Measurements from ENCODE around the gene CCNY. TPM values are rescaled to one million over a fixed set of nuclear protein-coding genes. Genes with fewer than 3 reads are reported as not detected.
A peak's percentile ranks its signal among the peaks of the same experiment; 100 is the strongest.

Gene CCNY
- total and polyA plus RNA-seq, 4 donors: 57.7 to 112 (median 76.1) TPM

- no peaks in the 10 kb centered on the region for H3K4me1 ChIP-seq (ENCODE audit: control insufficient read depth, insufficient read depth, low read length)
- H3K27me3 ChIP-seq (ENCODE audit: control insufficient read depth, insufficient read depth, low read length): no peaks in the 10 kb centered on the region
- H3K36me3 ChIP-seq (ENCODE audit: control insufficient read depth, insufficient read depth, low read length): no peaks in the 10 kb centered on the region
- DNase-seq (ENCODE audit: low read depth in 4 of 6, low spot score in 6 of 6): no peak
- H3K9me3 ChIP-seq (ENCODE audit: control insufficient read depth, insufficient read depth, low read length): no peaks in the 10 kb centered on the region
- H3K4me3 ChIP-seq (ENCODE audit: low read depth, low read length): no peak overlapping the region
- no peak overlapping the region for H3K27ac ChIP-seq (ENCODE audit: low read depth, low read length)
These were observed 51.9 kb downstream of the CCNY start for GRCh38 chr10:35388197-35388596.

- H3K9me3 ChIP-seq (ENCODE audit: control insufficient read depth, insufficient read depth, low read length): no peaks in the 10 kb centered on the region
- no peaks in the 10 kb centered on the region for H3K27me3 ChIP-seq (ENCODE audit: control insufficient read depth, insufficient read depth, low read length)
- no peak for DNase-seq (ENCODE audit: low read depth in 4 of 6, low spot score in 6 of 6)
- no peak overlapping the region for H3K27ac ChIP-seq (ENCODE audit: low read depth, low read length)
- H3K36me3 ChIP-seq (ENCODE audit: control insufficient read depth, insufficient read depth, low read length): no peaks in the 10 kb centered on the region
- 94% methylated on average over 1 of the region's 1 CpG for WGBS (ENCODE audit: insufficient coverage)
- H3K4me3 ChIP-seq (ENCODE audit: low read depth, low read length): no peak overlapping the region
- no peaks in the 10 kb centered on the region for H3K4me1 ChIP-seq (ENCODE audit: control insufficient read depth, insufficient read depth, low read length)
These were observed 52.4 kb downstream of the CCNY start for GRCh38 chr10:35388682-35389081.

GRCh38 chr10:35390161-35390840, 54.0 kb downstream of the CCNY start:
- Histone ChIP-seq H3K4me1 (ENCODE audit: control insufficient read depth, insufficient read depth, low read length) (no peaks in the 10 kb centered on the region), H3K4me3 (ENCODE audit: low read depth, low read length) (no peak overlapping the region), H3K9me3 (ENCODE audit: control insufficient read depth, insufficient read depth, low read length) (no peaks in the 10 kb centered on the region), H3K36me3 (ENCODE audit: control insufficient read depth, insufficient read depth, low read length) (no peaks in the 10 kb centered on the region), H3K27ac (ENCODE audit: low read depth, low read length) (no peak overlapping the region), H3K27me3 (ENCODE audit: control insufficient read depth, insufficient read depth, low read length) (no peaks in the 10 kb centered on the region)
- WGBS (ENCODE audit: insufficient coverage): no CpG with 5 or more reads among the region's 2 CpGs
- DNase-seq (ENCODE audit: low read depth in 4 of 6, low spot score in 6 of 6): peak in 1 of 6 donors; percentile 59

GRCh38 chr10:35390843-35391152, 54.5 kb downstream of the CCNY start:
- DNase-seq (ENCODE audit: low read depth in 4 of 6, low spot score in 6 of 6): no peak
- Histone ChIP-seq H3K4me1 (ENCODE audit: control insufficient read depth, insufficient read depth, low read length) (peaks cover 3% of the 10 kb centered on the region), H3K9me3 (ENCODE audit: control insufficient read depth, insufficient read depth, low read length) (no peaks in the 10 kb centered on the region), H3K36me3 (ENCODE audit: control insufficient read depth, insufficient read depth, low read length) (no peaks in the 10 kb centered on the region), H3K27me3 (ENCODE audit: control insufficient read depth, insufficient read depth, low read length) (no peaks in the 10 kb centered on the region), H3K4me3 (ENCODE audit: low read depth, low read length) (no peak overlapping the region), H3K27ac (ENCODE audit: low read depth, low read length) (no peak overlapping the region)
- WGBS (ENCODE audit: insufficient coverage): no CpG with 5 or more reads among the region's 2 CpGs

GRCh38 chr10:35391153-35391953, 55.0 kb downstream of the CCNY start:
- Histone ChIP-seq H3K27ac (ENCODE audit: low read depth, low read length) (no peak overlapping the region), H3K4me1 (ENCODE audit: control insufficient read depth, insufficient read depth, low read length) (peaks cover 8% of the 10 kb centered on the region), H3K4me3 (ENCODE audit: low read depth, low read length) (no peak overlapping the region), H3K27me3 (ENCODE audit: control insufficient read depth, insufficient read depth, low read length) (no peaks in the 10 kb centered on the region), H3K9me3 (ENCODE audit: control insufficient read depth, insufficient read depth, low read length) (no peaks in the 10 kb centered on the region), H3K36me3 (ENCODE audit: control insufficient read depth, insufficient read depth, low read length) (no peaks in the 10 kb centered on the region)
- WGBS (ENCODE audit: insufficient coverage): 90% methylated on average over 7 of the region's 9 CpGs
- DNase-seq (ENCODE audit: low read depth in 4 of 6, low spot score in 6 of 6): no peak

GRCh38 chr10:35391954-35392262, 55.6 kb downstream of the CCNY start:
- Histone ChIP-seq H3K9me3 (ENCODE audit: control insufficient read depth, insufficient read depth, low read length) (no peaks in the 10 kb centered on the region), H3K27me3 (ENCODE audit: control insufficient read depth, insufficient read depth, low read length) (no peaks in the 10 kb centered on the region), H3K4me3 (ENCODE audit: low read depth, low read length) (no peak overlapping the region), H3K27ac (ENCODE audit: low read depth, low read length) (no peak overlapping the region), H3K36me3 (ENCODE audit: control insufficient read depth, insufficient read depth, low read length) (no peaks in the 10 kb centered on the region), H3K4me1 (ENCODE audit: control insufficient read depth, insufficient read depth, low read length) (peaks cover 14% of the 10 kb centered on the region)
- no peak for DNase-seq (ENCODE audit: low read depth in 4 of 6, low spot score in 6 of 6)
- WGBS (ENCODE audit: insufficient coverage): no CpG with 5 or more reads among the region's 2 CpGs

GRCh38 chr10:35392482-35393228, 56.3 kb downstream of the CCNY start:
- H3K9me3 ChIP-seq (ENCODE audit: control insufficient read depth, insufficient read depth, low read length): no peaks in the 10 kb centered on the region
- H3K27ac ChIP-seq (ENCODE audit: low read depth, low read length): no peak overlapping the region
- H3K36me3 ChIP-seq (ENCODE audit: control insufficient read depth, insufficient read depth, low read length): no peaks in the 10 kb centered on the region
- WGBS (ENCODE audit: insufficient coverage): 92% methylated on average over 4 of the region's 8 CpGs
- no peaks in the 10 kb centered on the region for H3K27me3 ChIP-seq (ENCODE audit: control insufficient read depth, insufficient read depth, low read length)
- no peak overlapping the region for H3K4me3 ChIP-seq (ENCODE audit: low read depth, low read length)
- DNase-seq (ENCODE audit: low read depth in 4 of 6, low spot score in 6 of 6): no peak
- H3K4me1 ChIP-seq (ENCODE audit: control insufficient read depth, insufficient read depth, low read length): peaks cover 18% of the 10 kb centered on the region

- H3K27me3 ChIP-seq (ENCODE audit: control insufficient read depth, insufficient read depth, low read length): no peaks in the 10 kb centered on the region
- peaks cover 28% of the 10 kb centered on the region for H3K4me1 ChIP-seq (ENCODE audit: control insufficient read depth, insufficient read depth, low read length)
- H3K4me3 ChIP-seq (ENCODE audit: low read depth, low read length): no peak overlapping the region
- no peaks in the 10 kb centered on the region for H3K9me3 ChIP-seq (ENCODE audit: control insufficient read depth, insufficient read depth, low read length)
- no peaks in the 10 kb centered on the region for H3K36me3 ChIP-seq (ENCODE audit: control insufficient read depth, insufficient read depth, low read length)
- no peak overlapping the region for H3K27ac ChIP-seq (ENCODE audit: low read depth, low read length)
- WGBS (ENCODE audit: insufficient coverage): 20% methylated on average over 5 of the region's 6 CpGs
- DNase-seq (ENCODE audit: low read depth in 4 of 6, low spot score in 6 of 6): peak in 1 of 6 donors; percentile 13
These were observed 58.1 kb downstream of the CCNY start for GRCh38 chr10:35394411-35394851.

GRCh38 chr10:35394934-35395333, 58.6 kb downstream of the CCNY start:
- Histone ChIP-seq H3K9me3 (ENCODE audit: control insufficient read depth, insufficient read depth, low read length) (no peaks in the 10 kb centered on the region), H3K27ac (ENCODE audit: low read depth, low read length) (no peak overlapping the region), H3K4me1 (ENCODE audit: control insufficient read depth, insufficient read depth, low read length) (peaks cover 28% of the 10 kb centered on the region), H3K27me3 (ENCODE audit: control insufficient read depth, insufficient read depth, low read length) (no peaks in the 10 kb centered on the region), H3K36me3 (ENCODE audit: control insufficient read depth, insufficient read depth, low read length) (no peaks in the 10 kb centered on the region), H3K4me3 (ENCODE audit: low read depth, low read length) (no peak overlapping the region)
- WGBS (ENCODE audit: insufficient coverage): no CpG with 5 or more reads among the region's 3 CpGs
- no peak for DNase-seq (ENCODE audit: low read depth in 4 of 6, low spot score in 6 of 6)

Data from spinal cord (tissue), 10 donors.